Choroid plexus epithelial cell (primary cell): ENCODE data around the gene MTURN.

Experiments used
- DNase-seq: peaks from one replicate; pipeline ENCODE4 v3.0.0-alpha.2; 2010; ENCODE audit warnings: low read depth
- H3K4me3 ChIP-seq: 2 replicates; pipeline ENCODE4 v1.5.1; 2011; ENCODE audit warnings: low read depth, mild to moderate bottlenecking, control low read depth, low read length, moderate library complexity
- TF ChIP-seq, protein P1 (sequence below): conservative IDR thresholded peaks from 2 replicates; pipeline ENCODE4 v1.5.1; 2011; ENCODE audit warnings: low read depth, mild to moderate bottlenecking, control low read depth, inconsistent platforms, low read length, moderate library complexity

Gene MTURN

GRCh38 chr7:30134611-30135300 lies at the start of gene MTURN:
TSS of gene MTURN (plus strand) at chr7:30134986. CDS start at chr7:30135137, 151 bp downstream.
- TF ChIP-seq, protein P1, sequence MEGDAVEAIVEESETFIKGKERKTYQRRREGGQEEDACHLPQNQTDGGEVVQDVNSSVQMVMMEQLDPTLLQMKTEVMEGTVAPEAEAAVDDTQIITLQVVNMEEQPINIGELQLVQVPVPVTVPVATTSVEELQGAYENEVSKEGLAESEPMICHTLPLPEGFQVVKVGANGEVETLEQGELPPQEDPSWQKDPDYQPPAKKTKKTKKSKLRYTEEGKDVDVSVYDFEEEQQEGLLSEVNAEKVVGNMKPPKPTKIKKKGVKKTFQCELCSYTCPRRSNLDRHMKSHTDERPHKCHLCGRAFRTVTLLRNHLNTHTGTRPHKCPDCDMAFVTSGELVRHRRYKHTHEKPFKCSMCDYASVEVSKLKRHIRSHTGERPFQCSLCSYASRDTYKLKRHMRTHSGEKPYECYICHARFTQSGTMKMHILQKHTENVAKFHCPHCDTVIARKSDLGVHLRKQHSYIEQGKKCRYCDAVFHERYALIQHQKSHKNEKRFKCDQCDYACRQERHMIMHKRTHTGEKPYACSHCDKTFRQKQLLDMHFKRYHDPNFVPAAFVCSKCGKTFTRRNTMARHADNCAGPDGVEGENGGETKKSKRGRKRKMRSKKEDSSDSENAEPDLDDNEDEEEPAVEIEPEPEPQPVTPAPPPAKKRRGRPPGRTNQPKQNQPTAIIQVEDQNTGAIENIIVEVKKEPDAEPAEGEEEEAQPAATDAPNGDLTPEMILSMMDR = no peak
- DNase-seq = peak; percentile 76

GRCh38 chr7:30086529-30086928 lies 48.3 kb upstream of the MTURN start:
- no peak for DNase-seq
- H3K4me3 ChIP-seq = no peak overlapping the region
- TF ChIP-seq, protein P1 = no peak

More at GRCh38 chr7:30134611-30135300, at the start of gene MTURN:
- peak within 1 kb of the TSS; percentile 79 for H3K4me3 ChIP-seq

DNA sequence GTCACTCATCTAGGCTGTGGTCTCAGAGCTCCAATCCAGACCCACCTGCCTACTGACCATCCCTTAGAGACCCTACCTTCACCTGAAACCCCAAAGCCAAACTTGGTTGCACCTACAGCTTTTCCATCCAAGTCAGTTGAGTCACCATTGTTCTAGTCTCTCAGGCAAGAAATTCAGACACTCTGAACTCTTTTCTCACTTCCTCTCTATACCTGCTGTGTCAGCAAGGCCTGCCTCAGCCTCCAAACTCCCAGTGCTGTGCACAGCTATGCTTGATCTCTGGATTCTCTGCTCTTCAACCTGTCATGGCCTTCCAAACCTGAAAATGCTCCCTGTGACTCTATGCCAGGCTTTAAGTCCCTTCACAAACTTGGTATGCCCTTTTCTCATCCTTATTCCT lies 47.4 kb upstream of the MTURN start:
- no peak for DNase-seq
- no peak overlapping the region for H3K4me3 ChIP-seq
- TF ChIP-seq, protein P1 = no peak

- no peak for DNase-seq
- TF ChIP-seq, protein P1 = no peak
Observed at GRCh38 chr7:30088362-30088761, 46.4 kb upstream of the MTURN start.

DNA sequence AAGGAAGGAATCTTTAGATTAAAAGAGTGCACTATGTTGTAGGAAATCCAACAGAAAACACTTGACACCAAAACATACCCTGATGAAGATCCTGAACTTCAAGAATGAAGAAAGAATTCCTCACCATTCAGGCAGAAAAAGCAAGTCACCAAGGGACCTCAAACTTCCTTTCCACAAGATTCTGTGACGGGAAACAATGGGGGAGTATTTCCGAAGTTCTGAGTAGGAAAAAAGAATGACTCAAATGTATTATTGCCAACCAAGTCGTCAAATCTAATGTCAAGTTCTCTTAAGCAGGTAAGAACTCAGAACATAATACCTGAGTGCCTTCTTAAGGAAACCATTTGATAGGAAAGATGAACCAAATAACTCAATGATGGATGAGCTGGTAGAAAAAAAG lies 44.7 kb upstream of the MTURN start:
- no peak for DNase-seq
- no peak overlapping the region for H3K4me3 ChIP-seq
- TF ChIP-seq, protein P1 = no peak

More at GRCh38 chr7:30088362-30088761, 46.4 kb upstream of the MTURN start:
- H3K4me3 ChIP-seq = no peak overlapping the region

DNA sequence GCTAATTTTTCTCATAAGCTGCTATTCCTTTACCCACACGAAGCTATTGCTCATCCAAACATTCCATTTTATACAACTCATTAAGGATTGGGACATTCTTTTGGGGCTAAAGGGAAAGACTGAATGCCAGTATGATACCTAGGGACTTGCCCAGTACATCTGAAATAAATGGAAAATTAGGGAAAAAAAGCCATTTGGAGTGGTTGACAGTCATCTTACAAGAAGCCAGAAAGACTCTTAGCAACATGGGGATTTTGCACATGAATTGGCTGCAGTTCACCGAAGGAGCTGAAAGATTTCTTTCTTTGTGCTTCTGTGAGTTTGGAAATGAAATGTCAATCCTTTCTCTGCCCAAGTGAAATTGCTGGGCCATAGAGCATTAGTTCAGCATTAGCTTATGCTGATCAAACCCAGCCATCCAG lies 43.3 kb upstream of the MTURN start:
- DNase-seq = peak; percentile 65
- H3K4me3 ChIP-seq = no peak overlapping the region
- TF ChIP-seq, protein P1 = no peak

DNA sequence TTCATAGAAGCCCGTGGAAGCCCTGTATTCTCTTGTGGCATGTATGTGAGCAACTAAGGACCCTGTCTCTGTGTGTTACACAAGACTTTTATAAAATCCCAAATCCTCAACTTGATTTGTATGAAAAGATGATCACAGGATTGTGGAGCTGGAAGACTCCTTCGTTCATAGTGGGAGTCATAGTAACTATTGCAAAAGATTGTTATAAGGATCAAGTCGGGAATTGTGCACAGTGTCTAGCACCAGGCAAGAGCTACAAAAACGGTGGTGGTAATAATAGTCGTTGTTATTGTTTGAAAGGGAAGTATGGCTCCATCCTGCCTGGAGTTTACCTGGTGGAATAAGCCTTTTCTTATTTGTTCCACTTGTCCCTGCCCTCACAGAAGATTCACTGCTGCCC lies 42.8 kb upstream of the MTURN start:
- no peak for DNase-seq
- H3K4me3 ChIP-seq = no peak overlapping the region
- TF ChIP-seq, protein P1 = no peak
